ENCODE results near the gene UBR1.

GRCh38 chr15:43100971-43101370, 4.9 kb downstream of the UBR1 start:
- TF ChIP-seq CTCF (IDR thresholded peaks at IDR 0.05) (no peak), POLR2A (IDR thresholded peaks at IDR 0.05) (no peak), EP300 (IDR thresholded peaks at IDR 0.05) (no peak)

Measured in tibial nerve (tissue), 4 donors.